Left ventricle myocardium inferior (tissue), 1 donor: ENCODE results near the gene LHFPL3. TPM values are rescaled to one million over a fixed set of nuclear protein-coding genes. Genes with fewer than 3 reads are reported as not detected.

Source experiments
- DNase-seq: peaks from one replicate; pipeline ENCODE4 v3.0.0-alpha.2; 2020
- H3K27ac ChIP-seq: fragments of 200-600 bp; replicated peaks from 2 replicates; pipeline ENCODE4 v1.8.0; 2021
- H3K27me3 ChIP-seq: fragments of 200-600 bp; 2 replicates; pipeline ENCODE4 v1.8.0; 2021; ENCODE audit warnings: low read depth
- H3K36me3 ChIP-seq: fragments of 200-600 bp; 2 replicates; pipeline ENCODE4 v1.8.0; 2021
- H3K4me1 ChIP-seq: fragments of 200-600 bp; 2 replicates; pipeline ENCODE4 v1.8.0; 2021
- H3K4me3 ChIP-seq: fragments of 200-600 bp; 2 replicates; pipeline ENCODE4 v1.8.0; 2021; ENCODE audit warnings: mild to moderate bottlenecking, moderate library complexity
- H3K9me3 ChIP-seq: fragments of 200-600 bp; replicated peaks from 2 replicates; pipeline ENCODE4 v1.8.0; 2021
- CTCF ChIP-seq: fragments of 200-600 bp; IDR thresholded peaks from 2 replicates; pipeline ENCODE4 v1.8.0; 2021; ENCODE audit warnings: antibody characterized with exemption, mild to moderate bottlenecking, borderline replicate concordance
- intact Hi-C: fragments of 100-400 bp; cut with micrococcal nuclease; formaldehyde crosslinking; loops from one replicate; pipeline ENCODE4 v1.11.0; 2022
- total RNA-seq: library from RNA; stranded (reverse); fragmentation: NEBNext Ultra II Directional; extraction: Animal tissue kit (Norgen Biotek cat#: 25700); gene quantifications from one replicate; pipeline ENCODE4 v1.2.1, GENCODE V29; 2021
- donor health status: DM: no; HTN: yes; CAD: no; lungs with severe emphysema.

LHFPL3 gene
- total RNA-seq, 1 donor from 2014 or later: not detected

GRCh38 chr7:104903846-104904245, 575.4 kb downstream of the LHFPL3 start:
- H3K27ac ChIP-seq: no peak overlapping the region
- no peaks in the 10 kb centered on the region for H3K9me3 ChIP-seq
- intact Hi-C loops: no loop called here
- no peaks in the 10 kb centered on the region for H3K27me3 ChIP-seq
- no peak for TF ChIP-seq CTCF
- no peak overlapping the region for H3K4me3 ChIP-seq
- H3K36me3 ChIP-seq: no peaks in the 10 kb centered on the region
- DNase-seq: no peak
- H3K4me1 ChIP-seq: no peaks in the 10 kb centered on the region

- H3K36me3 ChIP-seq: no peaks in the 10 kb centered on the region
- intact Hi-C loops: no loop called here
Observed at GRCh38 chr7:104906032-104906431, 577.6 kb downstream of the LHFPL3 start.

GRCh38 chr7:104906556-104906955, 578.2 kb downstream of the LHFPL3 start:
- H3K9me3 ChIP-seq: no peaks in the 10 kb centered on the region
- no peaks in the 10 kb centered on the region for H3K4me1 ChIP-seq
- intact Hi-C loops: no loop called here
- no peak for TF ChIP-seq CTCF
- H3K27ac ChIP-seq: no peak overlapping the region
- DNase-seq: no peak
- no peak overlapping the region for H3K4me3 ChIP-seq
- no peaks in the 10 kb centered on the region for H3K36me3 ChIP-seq
- H3K27me3 ChIP-seq: no peaks in the 10 kb centered on the region

More at GRCh38 chr7:104906032-104906431, 577.6 kb downstream of the LHFPL3 start:
- no peak for TF ChIP-seq CTCF
- Histone ChIP-seq H3K4me3 (no peak overlapping the region), H3K9me3 (no peaks in the 10 kb centered on the region), H3K27me3 (no peaks in the 10 kb centered on the region), H3K4me1 (no peaks in the 10 kb centered on the region), H3K27ac (no peak overlapping the region)
- no peak for DNase-seq

GRCh38 chr7:104908636-104909035, 580.2 kb downstream of the LHFPL3 start:
- intact Hi-C loops: no loop called here
- Histone ChIP-seq H3K27me3 (no peaks in the 10 kb centered on the region), H3K9me3 (no peaks in the 10 kb centered on the region)

GRCh38 chr7:104909096-104909495, 580.7 kb downstream of the LHFPL3 start:
- Histone ChIP-seq H3K36me3 (no peaks in the 10 kb centered on the region), H3K27me3 (no peaks in the 10 kb centered on the region), H3K9me3 (no peaks in the 10 kb centered on the region), H3K4me1 (no peaks in the 10 kb centered on the region), H3K27ac (no peak overlapping the region), H3K4me3 (no peak overlapping the region)
- no peak for DNase-seq
- no peak for TF ChIP-seq CTCF
- intact Hi-C loops: no loop called here

More at GRCh38 chr7:104908636-104909035, 580.2 kb downstream of the LHFPL3 start:
- no peak for TF ChIP-seq CTCF
- Histone ChIP-seq H3K4me3 (no peak overlapping the region), H3K36me3 (no peaks in the 10 kb centered on the region), H3K27ac (no peak overlapping the region), H3K4me1 (no peaks in the 10 kb centered on the region)
- no peak for DNase-seq
